ENCODE measurements around the gene TRMT2A. TPM values are rescaled to one million over a fixed set of nuclear protein-coding genes. Genes with fewer than 3 reads are reported as not detected.
A peak's percentile ranks its signal among the peaks of the same experiment; 100 is the strongest.

TRMT2A gene
- total RNA-seq, 1 donor from 2014 or later: 78.5 TPM

DNA sequence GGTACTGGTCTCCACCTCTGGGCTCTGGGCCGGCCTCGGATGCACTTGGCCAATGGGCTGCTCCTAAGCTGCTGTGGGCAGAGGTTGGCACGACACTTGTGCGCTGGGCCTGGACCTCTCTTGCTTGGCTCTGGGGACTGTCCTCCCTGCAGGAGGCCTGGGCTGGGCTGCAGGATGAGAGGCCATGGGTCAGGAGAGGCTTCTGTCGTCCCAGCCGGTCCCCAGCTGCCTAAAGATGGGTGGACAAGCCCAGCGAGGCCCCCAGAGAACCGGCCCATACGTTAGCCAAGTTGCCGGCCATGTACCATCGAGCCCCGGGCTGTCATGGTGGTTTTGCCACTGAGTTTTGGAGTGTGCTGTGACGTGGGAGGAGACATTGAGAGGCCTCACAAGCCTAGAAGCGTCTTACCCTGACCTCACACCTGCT, 35.5 kb upstream of the TRMT2A start:
- no peak for DNase-seq (ENCODE audit: low spot score, unreplicated experiment)

DNA sequence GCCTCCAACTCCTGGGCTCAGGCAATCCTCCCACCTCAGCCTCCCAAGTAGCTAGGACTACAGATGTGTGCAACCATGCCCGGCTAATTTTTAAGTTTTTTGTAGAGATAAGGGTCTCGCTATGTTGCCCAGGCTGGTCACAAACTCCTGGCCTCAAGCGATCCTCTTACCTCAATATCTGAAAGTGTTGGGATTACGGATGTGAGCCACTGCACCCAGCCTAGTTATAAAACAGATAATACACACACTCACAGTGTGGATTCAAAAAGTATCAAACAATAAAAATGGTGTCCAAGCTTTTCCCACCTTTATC, 34.2 kb upstream of the TRMT2A start:
- Mint-ChIP-seq H3K4me3 (ENCODE audit: low read depth) (no peak overlapping the region), H3K9me3 (ENCODE audit: low read depth) (no peaks in the 10 kb centered on the region), H3K27me3 (peaks cover 7% of the 10 kb centered on the region), H3K36me3 (ENCODE audit: insufficient read depth) (no peaks in the 10 kb centered on the region), H3K27ac (peak overlapping the region; percentile 19), H3K4me1 (ENCODE audit: low read depth) (no peaks in the 10 kb centered on the region)
- TF ChIP-seq, protein P1, sequence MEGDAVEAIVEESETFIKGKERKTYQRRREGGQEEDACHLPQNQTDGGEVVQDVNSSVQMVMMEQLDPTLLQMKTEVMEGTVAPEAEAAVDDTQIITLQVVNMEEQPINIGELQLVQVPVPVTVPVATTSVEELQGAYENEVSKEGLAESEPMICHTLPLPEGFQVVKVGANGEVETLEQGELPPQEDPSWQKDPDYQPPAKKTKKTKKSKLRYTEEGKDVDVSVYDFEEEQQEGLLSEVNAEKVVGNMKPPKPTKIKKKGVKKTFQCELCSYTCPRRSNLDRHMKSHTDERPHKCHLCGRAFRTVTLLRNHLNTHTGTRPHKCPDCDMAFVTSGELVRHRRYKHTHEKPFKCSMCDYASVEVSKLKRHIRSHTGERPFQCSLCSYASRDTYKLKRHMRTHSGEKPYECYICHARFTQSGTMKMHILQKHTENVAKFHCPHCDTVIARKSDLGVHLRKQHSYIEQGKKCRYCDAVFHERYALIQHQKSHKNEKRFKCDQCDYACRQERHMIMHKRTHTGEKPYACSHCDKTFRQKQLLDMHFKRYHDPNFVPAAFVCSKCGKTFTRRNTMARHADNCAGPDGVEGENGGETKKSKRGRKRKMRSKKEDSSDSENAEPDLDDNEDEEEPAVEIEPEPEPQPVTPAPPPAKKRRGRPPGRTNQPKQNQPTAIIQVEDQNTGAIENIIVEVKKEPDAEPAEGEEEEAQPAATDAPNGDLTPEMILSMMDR (IDR thresholded peaks at IDR 0.05; ENCODE audit: unreplicated experiment): no peak
- DNase-seq (ENCODE audit: low spot score, unreplicated experiment): no peak

More for the DNA sequence above, 35.5 kb upstream of the TRMT2A start:
- TF ChIP-seq, protein P1 (IDR thresholded peaks at IDR 0.05; ENCODE audit: unreplicated experiment): no peak
- Mint-ChIP-seq H3K27me3 (peaks cover 7% of the 10 kb centered on the region), H3K9me3 (ENCODE audit: low read depth) (no peaks in the 10 kb centered on the region), H3K27ac (no peak overlapping the region), H3K4me3 (ENCODE audit: low read depth) (no peak overlapping the region), H3K4me1 (ENCODE audit: low read depth) (peaks cover 2% of the 10 kb centered on the region), H3K36me3 (ENCODE audit: insufficient read depth) (no peaks in the 10 kb centered on the region)

DNA sequence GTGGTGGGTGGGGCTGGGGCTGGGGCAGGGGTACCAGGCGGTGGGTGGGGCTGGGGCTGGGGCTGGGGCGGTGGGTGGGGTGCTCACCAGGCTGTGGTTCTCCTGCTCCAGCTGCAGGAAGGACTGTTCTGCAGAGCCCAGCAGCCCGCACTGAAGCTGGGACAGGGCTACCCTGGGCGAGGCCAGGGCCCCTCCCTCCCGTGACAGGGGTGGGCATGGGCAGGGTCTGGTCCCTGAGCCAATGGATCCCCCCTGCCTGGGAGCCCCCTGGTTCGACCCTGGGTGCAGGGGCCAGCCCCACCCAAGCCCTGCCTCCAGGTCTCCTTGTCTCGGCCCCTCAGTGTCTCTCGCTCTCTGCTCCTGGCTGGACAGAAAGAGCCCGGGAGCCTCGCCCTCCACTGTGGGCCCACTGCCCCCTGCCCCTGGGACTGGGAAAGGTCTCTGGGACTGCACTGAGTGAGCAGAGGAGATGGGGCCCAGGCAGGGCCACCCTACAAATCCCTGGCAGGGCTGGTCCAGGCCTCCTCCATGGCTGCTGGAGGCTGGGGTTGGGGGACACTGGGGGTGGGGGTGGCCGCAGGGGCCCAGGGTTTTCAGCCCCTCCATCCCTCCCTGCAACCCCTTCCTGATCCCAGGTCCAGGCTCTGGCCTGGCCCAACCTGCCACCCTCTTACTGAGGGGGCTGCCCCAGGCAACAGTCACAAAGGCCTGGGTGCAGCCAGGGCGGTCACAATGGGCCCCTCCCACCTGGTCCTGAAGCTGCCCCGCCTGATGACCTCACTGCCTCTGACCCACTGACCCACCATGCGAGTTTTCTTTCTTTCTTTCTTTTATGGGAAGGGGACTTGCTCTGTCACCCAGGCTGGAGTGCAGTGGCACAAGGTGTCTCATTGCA, 33.6 kb upstream of the TRMT2A start, which contains the start of gene CCDC188:
TSS of gene CCDC188 (minus strand) at position 675 of the 895 bp plus-strand sequence. CDS start at position 606, 69 bp downstream.
- Mint-ChIP-seq H3K27ac (peak within 1 kb of the TSS; percentile 19), H3K36me3 (ENCODE audit: insufficient read depth) (no peaks in the 10 kb centered on the region), H3K4me1 (ENCODE audit: low read depth) (no peaks in the 10 kb centered on the region), H3K9me3 (ENCODE audit: low read depth) (no peaks in the 10 kb centered on the region), H3K4me3 (ENCODE audit: low read depth) (no peak within 1 kb of the TSS), H3K27me3 (peaks cover 7% of the 10 kb centered on the region)
- no peak for DNase-seq (ENCODE audit: low spot score, unreplicated experiment)
- TF ChIP-seq, protein P1 (IDR thresholded peaks at IDR 0.05; ENCODE audit: unreplicated experiment): no peak

DNA sequence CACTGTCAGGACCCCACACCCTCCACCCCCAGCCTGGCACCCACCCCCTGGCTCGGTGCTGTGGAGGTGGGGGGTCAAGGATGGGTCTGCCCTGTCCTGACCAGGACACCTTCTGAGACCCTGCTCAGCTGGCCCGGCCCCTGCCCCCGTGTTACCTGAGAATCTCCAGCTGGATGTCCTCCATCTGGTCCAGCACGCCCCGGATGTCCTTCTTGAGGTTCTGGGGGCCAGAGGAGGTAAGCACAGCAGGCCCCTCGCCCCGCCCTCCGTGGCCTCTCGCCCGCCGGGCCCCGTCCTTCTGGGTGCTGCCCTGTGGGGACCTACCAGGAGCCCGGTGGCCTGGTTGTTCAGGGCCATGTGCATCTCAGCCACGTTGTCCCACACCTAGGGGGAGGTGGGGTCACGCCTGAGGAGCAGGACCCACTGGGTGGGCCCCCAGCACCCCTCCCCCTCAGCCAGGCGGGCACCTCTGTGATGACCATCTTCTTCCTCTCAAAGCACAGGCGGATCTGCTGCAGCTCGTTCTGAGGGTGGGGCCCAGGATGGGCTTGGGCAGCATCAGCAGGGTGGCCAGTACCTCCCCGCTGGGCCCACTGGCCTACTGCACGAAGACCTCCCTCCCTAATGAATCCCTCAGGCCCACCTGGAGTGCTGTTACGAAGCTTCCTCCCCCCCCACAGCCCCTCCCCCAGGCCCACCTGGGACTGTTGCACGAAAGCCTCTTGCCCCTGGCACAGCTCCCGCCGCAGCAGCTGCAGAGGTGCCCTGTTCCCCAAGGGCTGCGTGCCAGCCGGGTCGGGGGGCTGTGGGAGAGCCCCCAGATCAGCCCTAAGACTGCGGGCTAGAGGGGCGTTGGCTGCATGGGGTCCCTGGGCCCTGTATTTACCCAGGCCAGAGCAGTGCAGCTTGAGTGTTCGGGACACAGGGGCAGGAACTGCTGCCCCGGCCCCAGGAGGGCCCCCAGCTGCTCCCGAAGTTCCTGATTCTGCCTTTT, 32.5 kb upstream of the TRMT2A start:
- Mint-ChIP-seq H3K27me3 (peaks cover 7% of the 10 kb centered on the region), H3K36me3 (ENCODE audit: insufficient read depth) (no peaks in the 10 kb centered on the region), H3K27ac (no peak overlapping the region), H3K9me3 (ENCODE audit: low read depth) (no peaks in the 10 kb centered on the region), H3K4me1 (ENCODE audit: low read depth) (no peaks in the 10 kb centered on the region), H3K4me3 (ENCODE audit: low read depth) (no peak overlapping the region)
- TF ChIP-seq, protein P1 (IDR thresholded peaks at IDR 0.05; ENCODE audit: unreplicated experiment): no peak
- no peak for DNase-seq (ENCODE audit: low spot score, unreplicated experiment)

DNA sequence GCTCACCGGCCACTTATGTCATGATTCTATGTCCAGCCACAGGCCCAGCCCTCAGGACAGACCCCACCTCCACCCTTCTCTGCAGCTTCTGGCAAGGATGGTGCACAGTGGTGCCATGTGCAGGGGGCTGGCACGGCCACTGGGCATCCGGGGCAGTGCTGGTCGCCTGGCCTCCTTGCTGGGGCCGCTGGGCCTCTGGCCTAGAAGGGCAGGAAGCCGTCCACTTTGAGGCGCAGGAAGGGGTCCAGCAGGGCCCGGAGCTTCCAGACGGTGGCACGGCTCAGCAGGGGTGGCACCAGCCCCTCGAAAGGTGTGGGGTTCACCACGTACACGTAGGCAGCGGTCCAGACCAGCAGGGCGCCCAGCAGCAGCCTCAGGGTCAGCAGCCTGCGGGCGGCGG, 31.4 kb upstream of the TRMT2A start:
- Mint-ChIP-seq H3K9me3 (ENCODE audit: low read depth) (no peaks in the 10 kb centered on the region), H3K4me3 (ENCODE audit: low read depth) (no peak overlapping the region), H3K4me1 (ENCODE audit: low read depth) (no peaks in the 10 kb centered on the region), H3K27me3 (peaks cover 3% of the 10 kb centered on the region), H3K36me3 (ENCODE audit: insufficient read depth) (no peaks in the 10 kb centered on the region), H3K27ac (no peak overlapping the region)
- TF ChIP-seq, protein P1 (IDR thresholded peaks at IDR 0.05; ENCODE audit: unreplicated experiment): no peak
- DNase-seq (ENCODE audit: low spot score, unreplicated experiment): no peak
